Measurements from ENCODE around the gene HP1BP3.

DNA sequence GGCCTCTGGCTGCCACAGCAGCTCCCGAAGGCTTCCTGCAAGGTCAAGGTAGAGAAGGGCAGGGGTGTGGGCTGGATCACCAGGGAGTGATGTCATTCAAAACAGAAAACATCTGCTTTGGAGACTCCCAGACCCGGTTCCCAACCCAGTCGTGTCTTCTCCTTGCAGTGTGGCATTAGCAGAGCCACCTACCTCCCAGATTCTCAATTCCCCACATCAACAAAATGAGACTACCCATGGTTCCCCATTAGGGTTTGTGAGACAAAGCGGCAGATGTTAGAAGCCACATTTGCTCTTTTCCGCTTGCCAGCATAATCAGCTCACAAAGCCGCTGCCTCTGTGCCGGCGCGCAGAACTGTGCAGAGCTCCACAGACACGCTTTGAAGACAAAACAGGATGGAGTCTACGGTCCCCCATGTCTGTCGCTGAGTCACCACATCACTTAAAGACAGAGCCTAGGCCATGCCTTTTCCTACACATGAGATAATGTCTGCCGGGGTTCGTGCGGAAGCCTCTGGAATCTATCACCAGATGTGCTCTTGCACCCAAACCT is 81.8 kb downstream of the HP1BP3 start:
- TF ChIP-seq, protein P1, sequence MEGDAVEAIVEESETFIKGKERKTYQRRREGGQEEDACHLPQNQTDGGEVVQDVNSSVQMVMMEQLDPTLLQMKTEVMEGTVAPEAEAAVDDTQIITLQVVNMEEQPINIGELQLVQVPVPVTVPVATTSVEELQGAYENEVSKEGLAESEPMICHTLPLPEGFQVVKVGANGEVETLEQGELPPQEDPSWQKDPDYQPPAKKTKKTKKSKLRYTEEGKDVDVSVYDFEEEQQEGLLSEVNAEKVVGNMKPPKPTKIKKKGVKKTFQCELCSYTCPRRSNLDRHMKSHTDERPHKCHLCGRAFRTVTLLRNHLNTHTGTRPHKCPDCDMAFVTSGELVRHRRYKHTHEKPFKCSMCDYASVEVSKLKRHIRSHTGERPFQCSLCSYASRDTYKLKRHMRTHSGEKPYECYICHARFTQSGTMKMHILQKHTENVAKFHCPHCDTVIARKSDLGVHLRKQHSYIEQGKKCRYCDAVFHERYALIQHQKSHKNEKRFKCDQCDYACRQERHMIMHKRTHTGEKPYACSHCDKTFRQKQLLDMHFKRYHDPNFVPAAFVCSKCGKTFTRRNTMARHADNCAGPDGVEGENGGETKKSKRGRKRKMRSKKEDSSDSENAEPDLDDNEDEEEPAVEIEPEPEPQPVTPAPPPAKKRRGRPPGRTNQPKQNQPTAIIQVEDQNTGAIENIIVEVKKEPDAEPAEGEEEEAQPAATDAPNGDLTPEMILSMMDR (IDR thresholded peaks at IDR 0.05; ENCODE audit: low read depth, low read length): no peak
- no peak for TF ChIP-seq EZH2phosphoT487 (IDR thresholded peaks at IDR 0.05; ENCODE audit: low read depth)
